Measurements from ENCODE around the gene IPCEF1.
"Not testable (repeated sequence)": the region's sequence is repeated elsewhere in the genome, so short reads cannot be mapped to it uniquely, and the experiment has no call there.

IPCEF1 gene

DNA sequence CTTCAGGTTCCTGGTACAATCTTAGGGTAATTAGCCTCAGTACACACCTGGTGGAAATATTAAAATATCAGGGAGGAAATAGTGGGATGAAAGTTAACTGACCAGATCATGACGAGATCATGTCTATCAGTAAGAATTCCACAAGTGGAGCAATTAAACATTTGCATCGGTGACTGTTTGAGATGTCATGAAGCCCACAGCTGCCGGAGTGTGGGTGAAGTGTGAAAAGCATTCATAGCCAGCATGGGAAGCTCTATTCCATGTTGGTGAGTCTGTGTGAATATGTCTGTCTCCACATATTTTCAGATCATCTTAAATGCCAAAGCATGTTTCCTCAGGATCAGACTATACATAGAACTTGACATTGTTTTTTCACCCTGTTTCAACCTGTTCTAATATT lies 142.8 kb downstream of the IPCEF1 start:
- DNase-seq = no peak

DNA sequence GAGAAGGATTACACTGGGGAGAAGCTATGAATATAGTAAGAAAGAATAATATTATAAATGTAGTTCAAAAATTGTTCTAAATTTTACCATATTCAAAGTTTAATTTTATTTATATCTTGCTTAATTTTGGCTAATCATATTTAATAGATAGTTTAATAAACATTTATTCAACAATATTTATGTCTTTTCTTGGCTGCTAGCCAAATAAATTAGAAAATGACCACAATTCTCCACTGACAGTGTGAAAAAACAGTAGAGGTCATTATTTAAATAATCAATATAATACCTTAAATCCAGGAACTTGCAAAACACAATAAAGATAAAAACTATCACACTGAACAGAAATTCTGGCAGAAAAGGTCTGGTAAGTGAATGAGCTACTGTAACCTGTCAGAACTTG lies 145.9 kb downstream of the IPCEF1 start:
- no peak for DNase-seq

DNA sequence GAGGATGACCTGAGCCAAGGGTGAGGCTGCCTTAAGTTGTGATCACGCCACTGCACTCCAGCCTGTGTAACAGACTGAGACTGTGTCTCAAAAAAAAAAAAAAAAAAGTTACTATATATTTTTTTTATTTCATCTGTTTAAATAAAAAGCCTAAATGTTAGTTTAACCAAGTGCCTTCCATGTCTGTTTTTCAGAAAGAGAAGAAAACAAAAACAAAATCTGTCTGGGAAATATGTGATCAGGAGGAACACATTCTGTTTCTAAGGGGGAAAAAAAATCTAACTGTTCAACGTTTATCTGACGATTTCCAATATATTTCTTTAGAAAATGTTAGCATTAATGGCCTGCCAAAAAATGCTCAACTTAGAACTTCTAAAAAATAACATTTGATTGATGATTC lies 147.0 kb downstream of the IPCEF1 start:
- DNase-seq = no peak

DNA sequence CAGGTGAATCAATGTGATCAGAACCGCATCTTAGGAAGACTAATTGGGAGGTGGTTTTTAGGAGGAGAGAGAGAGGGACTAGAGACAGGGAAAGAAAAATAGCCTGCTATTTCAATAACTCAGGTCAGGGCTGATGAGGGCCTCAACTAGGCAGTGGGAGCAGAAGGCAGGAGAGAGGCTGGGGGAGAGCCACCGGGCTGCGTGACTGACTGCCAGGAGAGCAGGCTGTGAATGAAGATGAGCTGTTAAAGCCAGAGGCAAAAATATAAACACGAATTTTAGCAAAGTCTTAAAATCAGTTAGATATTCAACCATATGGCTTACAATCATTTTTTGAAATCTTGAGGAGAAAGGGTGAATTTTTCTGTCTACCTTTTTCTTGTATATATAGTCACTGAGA lies 149.6 kb downstream of the IPCEF1 start:
- DNase-seq = no peak

DNA sequence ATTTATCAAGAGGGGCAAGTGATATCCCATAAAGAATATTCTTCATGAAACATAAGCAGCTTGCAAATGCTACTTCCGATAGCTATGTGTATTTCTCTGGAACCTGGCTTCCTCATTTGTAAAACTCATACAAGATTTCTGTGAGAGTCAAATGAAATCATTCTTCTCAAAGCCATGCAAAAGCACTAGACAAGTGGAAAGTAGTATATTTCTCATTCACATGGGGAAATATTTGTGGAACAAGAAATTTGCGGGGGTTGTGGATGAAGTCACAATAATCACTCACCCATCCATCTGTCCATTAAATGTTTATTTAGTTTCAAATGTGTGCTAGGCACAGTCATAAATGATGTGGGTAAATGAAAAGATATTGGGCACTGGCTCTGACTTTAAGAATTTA lies 150.5 kb downstream of the IPCEF1 start:
- DNase-seq = no peak

DNA sequence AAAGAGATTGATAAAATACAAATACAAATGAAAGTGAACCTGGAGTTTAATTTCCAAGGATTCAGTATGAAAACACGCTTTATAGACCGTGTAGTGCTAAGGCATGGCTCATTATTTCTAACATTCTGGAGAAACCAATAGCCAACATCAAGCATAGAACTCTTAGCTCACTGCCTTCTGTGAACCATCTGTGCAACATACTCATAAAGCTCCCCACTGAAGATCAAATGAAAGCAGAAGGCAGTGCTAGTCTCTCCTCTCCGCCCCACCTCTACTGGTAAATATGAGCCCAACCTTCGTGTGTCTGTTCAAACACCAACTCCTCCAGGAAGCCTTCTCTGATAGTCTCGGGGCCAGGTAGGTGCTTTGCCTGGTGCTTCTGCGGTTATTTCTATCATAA lies 153.6 kb downstream of the IPCEF1 start:
- DNase-seq = no peak

- no peak for DNase-seq
These were observed 154.3 kb downstream of the IPCEF1 start for GRCh38 chr6:154202339-154202738.

- DNase-seq = not testable (repeated sequence)
These were observed 154.9 kb downstream of the IPCEF1 start for GRCh38 chr6:154201688-154202087.

GRCh38 chr6:154197196-154197860 lies 159.3 kb downstream of the IPCEF1 start:
- DNase-seq = no peak

- DNase-seq = no peak
These were observed 160.2 kb downstream of the IPCEF1 start for GRCh38 chr6:154196333-154196885.

- DNase-seq = no peak
These were observed 168.9 kb downstream of the IPCEF1 start for GRCh38 chr6:154187714-154188113.

- DNase-seq = no peak
These were observed 169.4 kb downstream of the IPCEF1 start for GRCh38 chr6:154187203-154187602.

- DNase-seq = no peak
These were observed 177.2 kb downstream of the IPCEF1 start for GRCh38 chr6:154179434-154179833.

DNA sequence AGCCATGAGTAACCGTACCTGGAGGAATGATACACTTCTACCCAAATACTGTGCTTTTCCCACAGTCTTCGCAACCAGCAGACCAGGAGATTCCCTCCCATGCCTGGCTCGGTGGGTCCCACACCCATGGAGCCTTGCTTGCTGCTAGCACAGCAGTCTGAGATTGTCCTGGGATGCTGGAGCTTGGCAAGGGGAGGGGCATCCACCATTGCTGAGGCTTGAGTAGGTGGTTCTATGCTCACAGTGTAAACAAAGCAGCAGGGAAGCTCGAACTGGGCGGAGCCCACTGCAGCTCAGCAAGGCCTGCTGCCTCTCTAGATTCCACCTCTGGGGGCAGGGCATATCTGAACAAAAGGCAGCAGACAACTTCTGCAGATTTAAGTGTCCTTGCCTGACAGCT lies 184.2 kb downstream of the IPCEF1 start:
- DNase-seq = not testable (repeated sequence)

DNA sequence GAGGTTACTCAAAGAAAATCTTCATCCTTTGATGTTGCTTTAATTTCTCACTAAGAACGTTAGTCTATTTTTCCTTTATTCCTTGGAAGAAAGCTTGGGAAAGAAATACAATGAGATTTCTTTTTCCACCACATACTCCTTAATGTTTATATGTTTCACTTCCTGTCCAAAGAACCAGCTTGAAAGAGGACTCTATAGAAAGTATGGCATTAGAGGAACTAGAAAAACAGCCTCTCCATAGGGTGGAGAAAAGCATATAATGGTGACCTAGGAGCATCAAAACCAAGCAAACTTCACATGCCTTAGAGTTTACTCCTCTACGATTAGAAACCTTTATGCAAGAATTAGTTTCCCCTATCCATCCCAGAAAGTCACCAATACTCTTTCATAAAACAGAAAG lies 186.5 kb downstream of the IPCEF1 start:
- DNase-seq = no peak

- no peak for DNase-seq
These were observed 187.3 kb downstream of the IPCEF1 start for GRCh38 chr6:154169193-154169847.

GRCh38 chr6:154167126-154167525 lies 189.5 kb downstream of the IPCEF1 start:
- DNase-seq = no peak

- DNase-seq = no peak
These were observed 190.5 kb downstream of the IPCEF1 start for GRCh38 chr6:154166140-154166539.

DNA sequence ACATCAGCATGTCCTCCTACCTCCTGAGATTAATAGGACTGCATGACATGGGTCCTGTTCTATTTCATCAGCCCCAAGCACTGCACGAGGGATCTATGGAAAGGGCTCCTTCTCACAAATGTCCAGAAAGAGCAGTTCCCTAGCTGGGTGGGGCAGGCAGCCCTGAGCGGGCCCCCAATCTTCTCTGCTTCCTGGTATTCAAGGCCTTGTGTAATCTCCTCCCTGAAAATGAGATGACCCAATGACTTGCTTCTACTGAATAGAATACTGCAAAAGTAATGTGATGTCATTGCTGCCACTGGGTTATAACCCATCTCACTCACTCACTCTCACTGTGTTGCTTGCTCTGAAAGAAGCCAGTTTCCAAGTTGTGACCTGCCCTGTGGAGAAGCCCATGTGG lies 191.1 kb downstream of the IPCEF1 start:
- no peak for DNase-seq

GRCh38 chr6:154164397-154164796 lies 192.2 kb downstream of the IPCEF1 start:
- no peak for DNase-seq

DNA sequence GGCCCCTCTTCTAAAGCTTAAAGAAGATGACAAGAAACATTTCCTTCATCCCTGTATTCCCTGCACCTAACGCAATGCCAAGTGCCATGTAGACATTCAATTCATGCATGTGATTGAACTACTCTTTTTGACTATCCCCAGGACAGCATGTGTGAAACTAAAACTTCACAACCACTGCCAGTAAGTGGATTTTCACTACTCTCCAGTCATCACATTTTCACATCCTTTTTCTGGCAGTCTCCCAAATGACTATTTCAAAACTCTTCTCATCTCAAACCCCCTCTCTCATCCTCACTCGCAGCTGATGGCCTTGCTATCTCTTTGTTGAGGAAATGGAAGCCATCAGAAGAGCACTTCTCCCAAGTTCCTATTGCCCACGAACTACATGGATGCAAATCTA lies 194.9 kb downstream of the IPCEF1 start:
- no peak for DNase-seq

DNA sequence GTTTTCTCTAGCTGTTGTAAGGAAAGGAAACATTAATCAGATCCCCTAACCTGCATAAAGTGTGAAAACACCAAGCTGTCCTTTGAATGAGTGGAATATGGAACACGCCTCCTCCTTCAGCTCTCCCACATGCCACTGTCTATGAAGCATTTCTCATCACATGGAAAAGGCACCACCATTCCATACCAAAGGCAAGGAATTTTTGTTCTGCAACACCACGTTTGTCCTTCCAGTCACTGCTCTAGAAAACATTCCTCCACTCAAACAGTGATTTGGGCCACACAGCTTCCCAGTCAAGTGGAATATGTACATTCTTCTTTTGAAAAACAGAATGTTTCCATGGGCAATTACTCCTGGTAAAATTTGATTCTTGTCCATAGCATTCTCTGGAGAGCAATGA lies 197.5 kb downstream of the IPCEF1 start:
- no peak for DNase-seq

GRCh38 chr6:154157706-154158105 lies 198.9 kb downstream of the IPCEF1 start:
- no peak for DNase-seq

- DNase-seq = no peak
These were observed 199.5 kb downstream of the IPCEF1 start for GRCh38 chr6:154157082-154157481.

Data from DMS79 treated with DMSO at 0.1 percent for 48 hours (cell line).